GM21529 (cell line): ENCODE data around the gene TRIM66.
A peak's percentile ranks its signal among the peaks of the same experiment; 100 is the strongest.

ENCODE experiments used
- ATAC-seq: cut with Tn5 transposase; IDR thresholded peaks from one replicate; pipeline ENCODE4 v1.9.1; 2021; ENCODE audit not compliant: unreplicated experiment

Gene TRIM66

GRCh38 chr11:8614497-8614896 lies 68.0 kb downstream of the TRIM66 start:
- no peak for ATAC-seq

GRCh38 chr11:8613036-8613435 lies 69.4 kb downstream of the TRIM66 start:
- ATAC-seq = no peak

GRCh38 chr11:8612522-8612921 lies 69.9 kb downstream of the TRIM66 start:
- ATAC-seq = no peak

GRCh38 chr11:8610532-8611116 lies 71.8 kb downstream of the TRIM66 start:
- ATAC-seq = no peak

GRCh38 chr11:8608652-8609051 lies 73.8 kb downstream of the TRIM66 start:
- no peak for ATAC-seq

GRCh38 chr11:8605971-8606563 lies 76.4 kb downstream of the TRIM66 start:
- no peak for ATAC-seq

- ATAC-seq = peak; percentile 86
Measured at GRCh38 chr11:8604078-8604723, 78.3 kb downstream of the TRIM66 start.

GRCh38 chr11:8603696-8604077 lies 78.8 kb downstream of the TRIM66 start:
- no peak for ATAC-seq

- no peak for ATAC-seq
Measured at GRCh38 chr11:8601376-8602133, 80.9 kb downstream of the TRIM66 start.

- ATAC-seq = no peak
Measured at GRCh38 chr11:8598506-8598905, 84.0 kb downstream of the TRIM66 start.

- no peak for ATAC-seq
Measured at GRCh38 chr11:8597182-8597581, 85.3 kb downstream of the TRIM66 start.

- ATAC-seq = no peak
Measured at GRCh38 chr11:8596504-8597046, 85.9 kb downstream of the TRIM66 start.

- ATAC-seq = peak; percentile 97
Measured at GRCh38 chr11:8593935-8594909, 88.2 kb downstream of the TRIM66 start, which contains the start of gene STK33. Gene STK33, minus strand, starts transcription at chr11:8594228. Its CDS starts 119,323 bp downstream, at chr11:8474905.

GRCh38 chr11:8593455-8593854 lies 89.0 kb downstream of the TRIM66 start:
- peak; percentile 28 for ATAC-seq

GRCh38 chr11:8587915-8588314 lies 94.5 kb downstream of the TRIM66 start:
- ATAC-seq = no peak

- ATAC-seq = no peak
Measured at GRCh38 chr11:8586805-8587204, 95.7 kb downstream of the TRIM66 start.

- no peak for ATAC-seq
Measured at GRCh38 chr11:8586184-8586583, 96.3 kb downstream of the TRIM66 start.

- ATAC-seq = no peak
Measured at GRCh38 chr11:8584511-8584910, 98.0 kb downstream of the TRIM66 start.

GRCh38 chr11:8584082-8584481 lies 98.4 kb downstream of the TRIM66 start:
- ATAC-seq = no peak

- no peak for ATAC-seq
Measured at GRCh38 chr11:8581300-8581699, 101.2 kb downstream of the TRIM66 start.
